ENCODE measurements around the gene DHX9. TPM values are rescaled to one million over a fixed set of nuclear protein-coding genes. Genes with fewer than 3 reads are reported as not detected.

The DHX9 gene
- total and polyA plus RNA-seq, 2 of the 13 experiments (the other 11 are each of a cell fraction or from before 2014, with no cell fraction given), result 84.8 to 211 TPM

- ATAC-seq (no peak), DNase-seq (ENCODE audit: low spot score) (no peak), FAIRE-seq (no peak)
- intact Hi-C loops (cut with micrococcal nuclease; ENCODE audit: unreplicated experiment) (no loop called here), in situ Hi-C loops (cut with HindIII; ENCODE audit: extremely low pct_ligation_motif_present, low pct_unique_long_range_greater_than_20kb) (no loop called here)
- Histone ChIP-seq H3K27me3 (ENCODE audit: control insufficient read depth in 1 of 2, insufficient read depth in 2 of 2, low read length in 2 of 2) (no peaks in the 10 kb centered on the region), H2AFZ (ENCODE audit: low read length) (no peak overlapping the region), H3K36me3 (replicated peaks in 1 of 2; ENCODE audit: control insufficient read depth in 1 of 2, insufficient read depth in 2 of 2, low read length in 2 of 2) (no peaks in the 10 kb centered on the region), H4K20me1 (ENCODE audit: insufficient read depth, low read length) (no peaks in the 10 kb centered on the region), H3K79me2 (ENCODE audit: insufficient read depth, low read length) (no peaks in the 10 kb centered on the region), H3K9me3 (ENCODE audit: low read length) (peaks cover 5% of the 10 kb centered on the region; the same call in 1 of the 2 replicates), H3K27ac (ENCODE audit: extremely low read length, insufficient read depth, low read length) (no peak overlapping the region), H3K4me3 (replicated peaks in 1 of 3; ENCODE audit: insufficient read depth in 1 of 3, low read depth in 2 of 3, low read length in 3 of 3) (no peak overlapping the region), H3K4me1 (ENCODE audit: insufficient read depth, low read length) (no peaks in the 10 kb centered on the region), H3K9ac (ENCODE audit: insufficient read depth, low read depth, low read length) (no peak overlapping the region), H3K4me2 (ENCODE audit: low read depth, low read length) (no peak overlapping the region)
- POLR2A ChIA-PET, result no interaction called here
- no TSS peak for BruUV-seq (replicated peaks)
- CTCF ChIA-PET (ENCODE audit: low intra/inter-chr PET ratio, low total read pairs), result no interaction called here
- TF ChIP-seq NFATC3 (CRISPR knock-in tag; IDR thresholded peaks at IDR 0.05) (no peak), ZBTB7A (CRISPR knock-in tag; IDR thresholded peaks at IDR 0.05) (no peak), ZNF333 (CRISPR knock-in tag; IDR thresholded peaks at IDR 0.05; ENCODE audit: borderline replicate concordance) (no peak), U2AF2 (IDR thresholded peaks at IDR 0.05; ENCODE audit: low read depth, low read length) (no peak), STAT6 (CRISPR knock-in tag; IDR thresholded peaks at IDR 0.05; ENCODE audit: borderline replicate concordance) (no peak), ZFP36L1 (CRISPR knock-in tag; IDR thresholded peaks at IDR 0.05) (no peak)
Observed at GRCh38 chr1:182935716-182936115, 96.6 kb downstream of the DHX9 start.

Other genes starting within 250 kb of the DHX9 start
- gene RGS16, start 235.0 kb upstream of the DHX9 start, total RNA-seq (2016; rRNA removed; fragmentation: Illumina TruSeq; extraction: Trizol), result not detected in 2 replicates
- not detected in 2 replicates for gene RGS16, start 235.0 kb upstream of the DHX9 start, polyA plus RNA-seq (2011; rRNA removed)
- gene RGS8, start 154.8 kb upstream of the DHX9 start, total RNA-seq (2016; rRNA removed; fragmentation: Illumina TruSeq; extraction: Trizol), result not detected in 2 replicates
- not detected in 2 replicates for gene RGS8, start 154.8 kb upstream of the DHX9 start, polyA plus RNA-seq (2011; rRNA removed)
- 0.04 TPM in 1 of 2 replicates, not detected in the other for gene NPL, start 49.6 kb upstream of the DHX9 start, total RNA-seq (2016; rRNA removed; fragmentation: Illumina TruSeq; extraction: Trizol)
- 0.03 and 0.07 TPM in 2 replicates for gene NPL, start 49.6 kb upstream of the DHX9 start, polyA plus RNA-seq (2011; rRNA removed)
- not detected in 2 replicates for gene SHCBP1L, start 113.8 kb downstream of the DHX9 start, total RNA-seq (2016; rRNA removed; fragmentation: Illumina TruSeq; extraction: Trizol)
- gene SHCBP1L, start 113.8 kb downstream of the DHX9 start, polyA plus RNA-seq (2011; rRNA removed), result not detected in 2 replicates
- 70.8 and 137 TPM in 2 replicates for gene LAMC1, start 184.1 kb downstream of the DHX9 start, total RNA-seq (2016; rRNA removed; fragmentation: Illumina TruSeq; extraction: Trizol)
- 56.7 and 58.5 TPM in 2 replicates for gene LAMC1, start 184.1 kb downstream of the DHX9 start, polyA plus RNA-seq (2011; rRNA removed)